ENCODE results near the gene RNU7-1.
A peak's percentile ranks its signal among the peaks of the same experiment; 100 is the strongest.

Gene RNU7-1

DNA sequence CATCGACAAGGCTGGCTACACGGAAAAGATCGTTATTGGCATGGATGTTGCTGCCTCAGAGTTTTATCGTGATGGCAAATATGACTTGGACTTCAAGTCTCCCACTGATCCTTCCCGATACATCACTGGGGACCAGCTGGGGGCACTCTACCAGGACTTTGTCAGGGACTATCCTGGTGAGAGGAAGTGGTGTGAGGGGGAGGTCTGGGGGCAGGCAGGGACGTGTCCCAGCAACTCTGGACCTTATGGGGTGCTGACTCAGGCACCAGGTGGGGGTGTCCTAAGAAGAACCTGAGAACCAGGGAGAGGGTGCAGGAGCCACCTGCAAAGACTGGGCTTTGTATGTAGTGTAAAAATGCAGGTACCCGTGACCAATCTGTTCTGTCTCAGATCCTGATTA, 24.0 kb upstream of the RNU7-1 start:
- no peak for DNase-seq

DNA sequence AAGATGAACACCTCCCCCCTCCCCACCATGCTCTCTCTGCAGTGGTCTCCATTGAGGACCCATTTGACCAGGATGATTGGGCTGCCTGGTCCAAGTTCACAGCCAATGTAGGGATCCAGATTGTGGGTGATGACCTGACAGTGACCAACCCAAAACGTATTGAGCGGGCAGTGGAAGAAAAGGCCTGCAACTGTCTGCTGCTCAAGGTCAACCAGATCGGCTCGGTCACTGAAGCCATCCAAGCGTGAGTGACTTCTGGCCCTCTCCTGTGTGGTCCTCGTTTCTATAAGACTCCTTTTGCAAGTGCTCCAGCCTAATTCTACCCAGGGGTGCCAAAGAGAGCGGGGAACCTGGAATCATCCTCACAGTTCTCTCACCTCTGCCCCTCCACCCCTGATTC, 22.1 kb upstream of the RNU7-1 start:
- no peak for DNase-seq

DNA sequence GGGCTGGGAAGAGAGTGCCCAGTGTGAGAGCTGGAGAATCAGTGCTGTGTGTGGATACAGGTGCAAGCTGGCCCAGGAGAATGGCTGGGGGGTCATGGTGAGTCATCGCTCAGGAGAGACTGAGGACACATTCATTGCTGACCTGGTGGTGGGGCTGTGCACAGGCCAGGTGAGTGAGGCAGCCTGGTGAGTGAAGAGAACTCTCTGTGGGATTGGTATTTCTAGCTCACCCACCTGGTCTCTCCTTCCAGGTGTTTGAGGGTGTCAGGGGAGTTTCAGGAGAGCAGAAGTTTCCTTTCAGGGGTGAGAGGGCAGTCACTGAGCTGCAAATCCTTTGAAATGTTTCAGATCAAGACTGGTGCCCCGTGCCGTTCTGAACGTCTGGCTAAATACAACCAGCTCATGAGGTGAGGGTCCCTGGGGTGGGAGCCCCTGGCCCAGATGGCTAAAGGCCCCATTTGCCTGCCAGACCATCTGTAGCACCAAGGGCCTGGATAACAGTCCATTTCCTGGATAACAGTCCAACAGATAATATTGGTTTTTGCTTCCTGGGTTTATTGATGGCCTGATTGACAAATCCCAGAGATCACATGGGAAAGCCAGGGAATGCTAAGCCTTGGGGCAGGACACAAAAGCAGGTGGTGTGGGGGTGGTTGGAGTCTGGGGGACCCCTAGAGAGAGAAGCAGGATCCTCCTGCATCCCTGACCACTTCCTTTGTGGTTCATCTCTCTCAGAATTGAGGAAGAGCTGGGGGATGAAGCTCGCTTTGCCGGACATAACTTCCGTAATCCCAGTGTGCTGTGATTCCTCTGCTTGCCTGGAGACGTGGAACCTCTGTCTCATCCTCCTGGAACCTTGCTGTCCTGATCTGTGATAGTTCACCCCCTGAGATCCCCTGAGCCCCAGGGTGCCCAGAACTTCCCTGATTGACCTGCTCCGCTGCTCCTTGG, 21.3 kb upstream of the RNU7-1 start:
- no peak for DNase-seq

DNA sequence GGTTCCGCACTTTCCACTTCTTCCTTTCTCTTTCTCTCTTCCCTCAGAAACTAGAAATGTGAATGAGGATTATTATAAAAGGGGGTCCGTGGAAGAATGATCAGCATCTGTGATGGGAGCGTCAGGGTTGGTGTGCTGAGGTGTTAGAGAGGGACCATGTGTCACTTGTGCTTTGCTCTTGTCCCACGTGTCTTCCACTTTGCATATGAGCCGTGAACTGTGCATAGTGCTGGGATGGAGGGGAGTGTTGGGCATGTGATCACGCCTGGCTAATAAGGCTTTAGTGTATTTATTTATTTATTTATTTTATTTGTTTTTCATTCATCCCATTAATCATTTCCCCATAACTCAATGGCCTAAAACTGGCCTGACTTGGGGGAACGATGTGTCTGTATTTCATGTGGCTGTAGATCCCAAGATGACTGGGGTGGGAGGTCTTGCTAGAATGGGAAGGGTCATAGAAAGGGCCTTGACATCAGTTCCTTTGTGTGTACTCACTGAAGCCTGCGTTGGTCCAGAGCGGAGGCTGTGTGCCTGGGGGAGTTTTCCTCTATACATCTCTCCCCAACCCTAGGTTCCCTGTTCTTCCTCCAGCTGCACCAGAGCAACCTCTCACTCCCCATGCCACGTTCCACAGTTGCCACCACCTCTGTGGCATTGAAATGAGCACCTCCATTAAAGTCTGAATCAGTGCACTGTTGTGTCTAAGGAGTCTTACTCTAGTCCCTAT, 20.4 kb upstream of the RNU7-1 start:
- no peak for DNase-seq

DNA sequence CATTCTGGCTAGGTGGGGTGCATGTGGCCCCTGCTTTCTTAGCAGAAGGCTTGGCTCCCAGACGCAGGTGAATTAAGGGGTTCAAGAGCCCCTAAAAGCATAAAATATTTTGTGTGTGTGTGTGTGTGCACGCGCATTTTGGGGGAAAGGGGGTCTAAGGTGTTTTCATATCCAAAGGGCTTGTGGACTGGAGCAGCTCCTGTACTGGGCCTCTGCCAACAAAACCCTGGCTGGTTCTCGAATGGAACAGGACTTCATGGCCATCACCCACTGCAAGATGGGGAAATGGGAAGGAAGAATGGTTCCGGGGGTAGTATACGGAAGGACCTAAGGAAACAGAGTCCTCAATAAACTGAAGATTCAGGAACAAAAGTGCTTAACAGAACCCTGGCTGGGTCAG, 19.8 kb upstream of the RNU7-1 start:
- DNase-seq: no peak

DNA sequence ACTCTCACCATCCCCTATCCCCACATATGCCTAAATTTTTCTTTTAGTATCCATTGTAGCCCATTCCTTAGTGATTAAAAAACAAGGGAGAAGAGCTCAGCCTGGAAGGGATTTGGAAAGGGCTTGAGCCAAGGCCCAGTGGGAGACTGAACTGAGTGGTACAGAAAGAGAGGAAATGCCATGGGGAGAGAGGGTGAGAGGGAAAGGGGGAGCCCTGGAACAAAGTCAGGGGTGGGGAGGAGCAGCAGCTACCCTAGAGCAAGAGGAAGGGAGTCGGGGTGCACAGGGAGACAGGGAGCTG, 18.4 kb upstream of the RNU7-1 start:
- no peak for DNase-seq

DNA sequence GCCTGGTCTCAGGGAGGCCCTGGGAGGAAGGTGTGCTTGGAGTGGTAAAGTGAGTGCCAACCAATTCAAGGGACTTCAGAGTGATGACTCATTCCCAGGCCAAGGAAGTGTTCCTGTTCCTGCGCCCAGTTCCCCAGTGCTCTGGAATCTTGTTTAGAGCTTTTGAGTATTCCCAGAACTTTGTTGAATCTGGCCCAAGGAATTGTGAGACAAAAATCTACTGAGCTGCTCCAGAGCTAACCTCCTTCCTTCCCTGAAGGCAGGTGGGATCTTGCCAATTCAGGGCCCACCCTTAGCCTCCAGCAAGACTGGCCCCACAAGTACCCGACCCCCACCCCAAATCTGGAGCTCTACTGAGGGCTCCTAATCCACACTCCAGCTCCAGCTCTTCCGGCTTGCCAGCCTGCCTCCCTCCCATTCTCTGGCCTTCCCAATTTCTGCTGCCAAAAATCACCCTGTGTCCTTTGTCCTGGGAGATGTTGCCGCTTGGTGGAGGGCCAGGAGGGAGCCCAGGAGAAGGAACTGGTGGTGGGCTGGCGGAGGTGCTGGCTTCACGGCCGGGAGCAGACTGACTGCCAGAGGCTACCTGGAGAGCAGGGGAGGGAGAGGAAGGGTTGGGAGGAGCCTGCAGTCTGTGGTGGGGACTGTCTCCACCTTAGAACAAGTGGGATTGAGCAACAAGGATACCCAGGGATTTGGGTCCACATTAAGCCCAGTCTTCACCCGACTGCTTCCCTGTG, 17.9 kb upstream of the RNU7-1 start:
- peak; percentile 74 for DNase-seq

DNA sequence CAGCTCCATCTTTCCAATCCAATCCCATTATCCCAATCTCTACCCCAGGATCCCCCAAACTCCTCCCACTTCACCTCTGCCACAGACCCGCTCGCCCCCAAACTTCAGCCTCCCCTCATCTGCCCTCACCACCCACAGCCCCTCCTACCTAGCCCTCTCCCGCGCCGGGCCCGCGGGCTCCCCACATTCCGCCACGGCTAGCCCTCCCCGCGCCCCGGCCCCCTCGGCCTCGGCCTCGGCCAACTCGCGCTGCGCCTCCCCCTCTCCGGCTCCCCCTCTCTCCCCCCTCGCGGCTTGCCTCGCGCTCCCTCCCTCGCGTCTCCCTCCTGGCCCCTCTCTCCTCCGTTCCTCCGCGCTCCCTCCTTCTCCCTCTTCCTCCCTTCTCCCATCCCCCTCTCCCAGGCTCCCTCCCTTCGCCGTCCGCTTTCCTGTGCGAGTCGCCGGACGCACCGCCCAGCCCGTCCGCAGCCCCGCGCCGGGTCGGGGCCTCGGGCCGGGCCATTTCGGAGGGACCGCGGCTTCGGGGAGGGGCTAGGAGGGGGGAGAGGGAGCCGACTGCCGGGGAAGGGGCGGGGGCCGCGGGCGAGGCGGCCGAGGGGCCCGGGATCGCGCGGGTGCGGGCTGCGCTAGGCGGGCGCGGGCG, 16.1 kb upstream of the RNU7-1 start, which contains the start of gene ATN1:
Gene ATN1, plus strand, starts transcription at position 581 of the 643 bp plus-strand sequence. CDS start 6,043 bp downstream, outside the sequence.
- DNase-seq: peak; percentile 38

DNA sequence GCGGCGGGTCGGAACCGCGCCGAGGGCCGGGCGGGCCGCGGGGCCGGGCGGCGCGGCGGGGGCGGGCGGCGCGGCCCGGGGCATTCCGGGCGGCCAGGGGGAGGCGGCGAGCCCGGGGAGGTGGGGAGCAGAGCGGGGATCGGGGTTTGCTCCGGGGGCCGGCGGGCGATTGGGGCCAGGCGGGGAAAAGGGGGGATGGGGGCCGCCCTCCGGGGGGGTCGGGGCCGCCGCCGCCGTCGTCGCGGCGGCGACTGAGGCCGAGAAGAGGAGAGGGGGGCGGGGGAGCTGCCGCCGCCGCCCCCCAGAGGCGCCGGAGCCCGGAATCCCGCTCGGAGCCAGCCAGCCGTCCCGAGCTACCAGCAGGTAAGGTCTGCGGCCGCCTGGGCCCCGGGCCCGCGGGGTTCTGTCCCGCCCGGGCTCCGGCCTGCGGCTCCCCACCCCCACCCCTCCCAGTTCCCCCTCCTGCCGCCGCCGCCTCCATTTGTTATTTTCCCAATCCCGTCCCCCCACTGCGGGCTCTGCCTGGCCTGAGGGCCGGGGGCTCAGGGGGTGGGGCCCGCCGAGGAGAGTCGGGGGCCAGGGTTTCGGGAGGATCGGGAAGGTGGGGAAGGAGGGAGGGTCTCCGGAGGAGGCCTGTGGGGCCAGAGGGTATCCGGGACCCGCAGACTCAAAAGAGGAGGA, 15.5 kb upstream of the RNU7-1 start:
- no peak for DNase-seq

DNA sequence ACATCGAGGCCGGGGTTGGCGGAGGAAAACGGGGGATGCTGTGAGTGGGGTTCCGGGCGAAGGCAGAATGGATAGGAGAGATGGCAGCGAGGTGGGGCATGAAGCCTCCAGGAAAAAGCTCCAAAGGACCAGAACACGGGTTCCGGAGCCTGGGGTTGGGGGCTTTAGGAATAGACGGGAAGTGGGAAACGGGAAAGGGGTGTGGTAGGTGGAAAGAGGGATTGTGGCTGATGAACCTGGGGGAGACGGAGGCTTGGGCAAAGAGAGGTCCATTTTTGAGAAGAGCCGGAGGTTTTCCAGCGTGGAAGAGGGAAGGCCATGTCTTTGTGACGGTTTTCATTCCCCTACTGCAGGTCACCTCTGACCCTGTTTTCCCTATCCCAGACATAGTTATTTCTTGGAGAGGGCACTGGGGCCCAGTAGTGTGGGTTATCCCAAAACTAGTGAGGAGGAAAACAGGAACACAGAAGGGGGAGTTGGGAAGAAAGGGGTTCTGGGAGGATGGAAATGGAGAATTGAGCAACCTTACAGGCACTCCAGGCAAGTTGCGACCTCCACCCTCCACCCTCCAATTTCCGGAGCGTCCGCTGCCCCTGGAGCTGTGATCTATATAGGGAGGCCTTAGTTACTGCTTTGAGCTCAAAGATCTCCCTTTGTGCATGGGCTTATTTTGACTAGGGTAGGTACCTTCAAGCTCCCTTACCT, 14.8 kb upstream of the RNU7-1 start:
- DNase-seq: no peak

DNA sequence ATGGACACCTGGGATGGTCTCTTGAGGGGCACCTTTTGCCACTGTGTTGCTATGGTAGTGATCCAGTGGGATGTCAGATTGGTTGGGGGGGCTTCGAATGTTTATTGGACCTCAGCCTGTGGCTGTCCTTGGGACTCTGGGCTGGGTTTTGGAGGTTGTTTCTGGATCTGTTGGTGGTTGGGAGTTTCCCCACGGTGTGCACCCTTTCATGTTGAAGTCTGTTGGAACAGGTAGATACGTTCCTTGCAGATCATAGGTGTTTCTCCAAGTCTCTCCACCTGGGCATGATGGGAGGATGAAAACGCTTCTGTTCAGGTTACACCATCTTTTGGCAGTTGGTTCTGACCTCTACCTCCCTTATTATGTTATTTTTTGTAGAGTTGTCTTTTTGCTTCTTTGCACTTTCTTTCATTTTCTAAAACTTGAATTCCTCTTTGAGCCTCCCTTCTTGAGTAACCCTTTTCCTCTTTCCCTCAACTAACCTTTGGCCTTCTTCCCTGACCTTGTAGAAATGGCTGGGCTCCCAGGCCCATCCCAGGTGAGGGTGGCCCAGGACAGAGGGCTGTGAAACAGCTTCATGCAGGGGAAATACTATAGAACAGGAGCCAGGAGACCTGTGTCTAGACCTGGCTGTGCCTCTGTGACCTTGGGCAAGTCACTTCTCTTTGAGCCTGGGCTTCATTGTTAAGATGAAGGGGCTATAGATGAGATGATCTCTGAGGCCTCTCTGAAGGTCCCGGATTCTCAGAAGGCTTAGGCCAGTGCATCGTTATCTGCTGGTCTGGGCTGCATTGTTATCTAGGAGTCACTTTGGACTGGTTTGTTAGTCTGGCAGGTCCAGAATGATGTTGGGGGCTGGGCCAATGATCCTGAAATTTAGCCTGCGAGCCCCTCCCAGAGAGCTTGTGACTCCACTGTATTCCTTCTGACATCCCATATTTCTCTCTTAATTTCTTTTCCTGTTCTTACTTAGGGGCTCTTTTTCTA, 13.9 kb upstream of the RNU7-1 start:
- DNase-seq: no peak

DNA sequence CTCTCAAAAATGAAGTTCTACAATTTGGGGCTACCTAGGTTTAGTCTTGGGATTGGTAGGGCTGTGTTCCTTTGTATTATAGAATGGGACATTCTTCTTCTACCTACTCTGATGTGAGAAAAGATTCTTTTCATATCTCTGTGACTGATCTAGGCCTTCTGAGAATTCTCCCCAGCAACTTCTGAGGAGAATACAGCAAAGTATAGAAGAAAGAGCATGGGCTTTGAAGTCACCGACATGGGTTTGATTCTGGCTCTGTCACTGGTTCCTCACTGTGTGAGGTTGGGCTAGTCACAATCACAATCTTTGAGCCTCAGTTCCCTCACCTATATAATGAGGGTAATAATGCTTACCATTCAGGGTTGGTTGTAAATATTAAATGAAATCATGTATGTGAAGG, 10.8 kb upstream of the RNU7-1 start:
- DNase-seq: no peak

DNA sequence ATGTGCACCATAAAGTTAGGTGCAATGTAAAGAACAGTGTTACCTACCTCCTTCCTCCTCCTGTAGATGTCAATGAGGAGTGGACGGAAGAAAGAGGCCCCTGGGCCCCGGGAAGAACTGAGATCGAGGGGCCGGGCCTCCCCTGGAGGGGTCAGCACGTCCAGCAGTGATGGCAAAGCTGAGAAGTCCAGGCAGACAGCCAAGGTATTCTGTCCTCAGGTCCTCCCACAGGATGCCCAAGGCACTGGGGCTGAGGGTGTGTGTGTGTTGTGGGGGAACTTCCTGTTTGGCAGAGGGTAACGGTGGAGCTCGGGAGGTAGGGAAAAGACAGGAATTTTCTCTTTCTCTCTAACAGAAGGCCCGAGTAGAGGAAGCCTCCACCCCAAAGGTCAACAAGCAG, 9.5 kb upstream of the RNU7-1 start:
- no peak for DNase-seq

DNA sequence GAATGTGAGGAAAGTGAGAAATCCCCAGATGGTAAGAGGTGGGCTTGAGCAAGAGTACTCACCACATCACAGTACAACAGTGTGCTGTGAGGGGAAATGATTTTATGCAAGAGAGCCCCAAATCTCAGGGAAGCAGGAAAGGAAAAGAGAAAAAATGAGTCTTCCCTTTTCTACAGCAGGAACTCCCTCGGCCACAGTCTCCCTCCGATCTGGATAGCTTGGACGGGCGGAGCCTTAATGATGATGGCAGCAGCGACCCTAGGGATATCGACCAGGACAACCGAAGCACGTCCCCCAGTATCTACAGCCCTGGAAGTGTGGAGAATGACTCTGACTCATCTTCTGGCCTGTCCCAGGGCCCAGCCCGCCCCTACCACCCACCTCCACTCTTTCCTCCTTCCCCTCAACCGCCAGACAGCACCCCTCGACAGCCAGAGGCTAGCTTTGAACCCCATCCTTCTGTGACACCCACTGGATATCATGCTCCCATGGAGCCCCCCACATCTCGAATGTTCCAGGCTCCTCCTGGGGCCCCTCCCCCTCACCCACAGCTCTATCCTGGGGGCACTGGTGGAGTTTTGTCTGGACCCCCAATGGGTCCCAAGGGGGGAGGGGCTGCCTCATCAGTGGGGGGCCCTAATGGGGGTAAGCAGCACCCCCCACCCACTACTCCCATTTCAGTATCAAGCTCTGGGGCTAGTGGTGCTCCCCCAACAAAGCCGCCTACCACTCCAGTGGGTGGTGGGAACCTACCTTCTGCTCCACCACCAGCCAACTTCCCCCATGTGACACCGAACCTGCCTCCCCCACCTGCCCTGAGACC, 8.0 kb upstream of the RNU7-1 start:
- DNase-seq: no peak

DNA sequence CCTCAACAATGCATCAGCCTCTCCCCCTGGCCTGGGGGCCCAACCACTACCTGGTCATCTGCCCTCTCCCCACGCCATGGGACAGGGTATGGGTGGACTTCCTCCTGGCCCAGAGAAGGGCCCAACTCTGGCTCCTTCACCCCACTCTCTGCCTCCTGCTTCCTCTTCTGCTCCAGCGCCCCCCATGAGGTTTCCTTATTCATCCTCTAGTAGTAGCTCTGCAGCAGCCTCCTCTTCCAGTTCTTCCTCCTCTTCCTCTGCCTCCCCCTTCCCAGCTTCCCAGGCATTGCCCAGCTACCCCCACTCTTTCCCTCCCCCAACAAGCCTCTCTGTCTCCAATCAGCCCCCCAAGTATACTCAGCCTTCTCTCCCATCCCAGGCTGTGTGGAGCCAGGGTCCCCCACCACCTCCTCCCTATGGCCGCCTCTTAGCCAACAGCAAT, 7.4 kb upstream of the RNU7-1 start:
- no peak for DNase-seq

DNA sequence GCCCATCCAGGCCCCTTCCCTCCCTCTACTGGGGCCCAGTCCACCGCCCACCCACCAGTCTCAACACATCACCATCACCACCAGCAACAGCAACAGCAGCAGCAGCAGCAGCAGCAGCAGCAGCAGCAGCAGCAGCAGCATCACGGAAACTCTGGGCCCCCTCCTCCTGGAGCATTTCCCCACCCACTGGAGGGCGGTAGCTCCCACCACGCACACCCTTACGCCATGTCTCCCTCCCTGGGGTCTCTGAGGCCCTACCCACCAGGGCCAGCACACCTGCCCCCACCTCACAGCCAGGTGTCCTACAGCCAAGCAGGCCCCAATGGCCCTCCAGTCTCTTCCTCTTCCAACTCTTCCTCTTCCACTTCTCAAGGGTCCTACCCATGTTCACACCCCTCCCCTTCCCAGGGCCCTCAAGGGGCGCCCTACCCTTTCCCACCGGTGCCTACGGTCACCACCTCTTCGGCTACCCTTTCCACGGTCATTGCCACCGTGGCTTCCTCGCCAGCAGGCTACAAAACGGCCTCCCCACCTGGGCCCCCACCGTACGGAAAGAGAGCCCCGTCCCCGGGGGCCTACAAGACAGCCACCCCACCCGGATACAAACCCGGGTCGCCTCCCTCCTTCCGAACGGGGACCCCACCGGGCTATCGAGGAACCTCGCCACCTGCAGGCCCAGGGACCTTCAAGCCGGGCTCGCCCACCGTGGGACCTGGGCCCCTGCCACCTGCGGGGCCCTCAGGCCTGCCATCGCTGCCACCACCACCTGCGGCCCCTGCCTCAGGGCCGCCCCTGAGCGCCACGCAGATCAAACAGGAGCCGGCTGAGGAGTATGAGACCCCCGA, 6.8 kb upstream of the RNU7-1 start:
- no peak for DNase-seq

DNA sequence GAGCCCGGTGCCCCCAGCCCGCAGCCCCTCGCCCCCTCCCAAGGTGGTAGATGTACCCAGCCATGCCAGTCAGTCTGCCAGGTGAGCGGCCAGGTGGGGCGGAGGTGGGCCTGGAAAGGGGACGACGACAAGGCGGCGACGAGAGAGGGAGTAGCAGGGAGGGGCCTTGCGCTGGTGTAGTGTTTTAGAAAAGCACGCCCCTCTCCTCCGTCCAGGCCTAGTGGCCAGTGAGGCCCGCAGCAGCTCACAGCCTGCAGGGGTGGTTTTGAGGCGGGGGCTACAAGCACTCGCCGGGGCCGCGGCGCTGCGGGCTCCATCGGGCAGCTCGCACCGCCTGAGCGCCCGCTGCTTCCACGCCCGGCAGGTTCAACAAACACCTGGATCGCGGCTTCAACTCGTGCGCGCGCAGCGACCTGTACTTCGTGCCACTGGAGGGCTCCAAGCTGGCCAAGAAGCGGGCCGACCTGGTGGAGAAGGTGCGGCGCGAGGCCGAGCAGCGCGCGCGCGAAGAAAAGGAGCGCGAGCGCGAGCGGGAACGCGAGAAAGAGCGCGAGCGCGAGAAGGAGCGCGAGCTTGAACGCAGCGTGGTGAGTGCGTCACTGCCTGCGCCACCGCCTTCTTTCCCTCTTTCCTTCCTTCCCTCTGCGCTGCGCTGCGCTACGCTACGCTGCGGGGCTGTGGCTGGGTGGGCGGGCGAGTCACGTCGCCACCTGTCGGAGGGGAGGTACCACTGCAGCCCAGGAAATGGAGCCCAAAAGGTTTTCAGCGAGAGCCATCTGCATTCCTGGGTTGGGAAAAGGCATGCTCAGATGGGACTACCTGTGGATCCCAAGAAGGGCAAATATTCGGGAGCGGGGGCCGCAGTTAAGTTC, 5.9 kb upstream of the RNU7-1 start:
- peak; percentile 95 for DNase-seq

Data from kidney glomerular epithelial cell (primary cell).